H9 (cell line): ENCODE data around the gene ARL2BP. TPM values are rescaled to one million over a fixed set of nuclear protein-coding genes. Genes with fewer than 3 reads are reported as not detected.

ENCODE experiments used
- DNase-seq: peaks from one replicate; pipeline ENCODE4 v3.0.0-alpha.2; 2017
- H2AFZ ChIP-seq: one replicate; pipeline ENCODE4 v1.6.1; 2013; ENCODE audit warnings: mild to moderate bottlenecking, low read length, control low read depth, moderate library complexity
- H2AK5ac ChIP-seq: 2 replicates; pipeline ENCODE4 v1.6.1; 2013; ENCODE audit warnings: low read length, control low read depth, mixed read lengths; ENCODE audit not compliant: insufficient read length
- H2BK120ac ChIP-seq: one replicate; pipeline ENCODE4 v1.6.1; 2013; ENCODE audit warnings: low read depth, mild to moderate bottlenecking, low read length, control low read depth, inconsistent platforms; ENCODE audit not compliant: poor library complexity, severe bottlenecking
- H2BK12ac ChIP-seq: 2 replicates; pipeline ENCODE4 v1.6.1; 2013; ENCODE audit warnings: low read length, control low read depth, mixed read lengths, low read depth; ENCODE audit not compliant: insufficient read length
- H2BK15ac ChIP-seq: 2 replicates; pipeline ENCODE4 v1.6.1; 2013; ENCODE audit warnings: low read depth, low read length, control low read depth
- H2BK20ac ChIP-seq: one replicate; pipeline ENCODE4 v1.6.1; 2013; ENCODE audit warnings: low read depth, mild to moderate bottlenecking, low read length, control low read depth, inconsistent platforms; ENCODE audit not compliant: poor library complexity, severe bottlenecking
- H2BK5ac ChIP-seq: 2 replicates; pipeline ENCODE4 v1.6.1; 2013; ENCODE audit warnings: low read length, control low read depth, mixed read lengths; ENCODE audit not compliant: insufficient read length
- H3K14ac ChIP-seq: 2 replicates; pipeline ENCODE4 v1.6.1; 2013; ENCODE audit warnings: low read length, control low read depth; ENCODE audit not compliant: insufficient read depth
- H3K18ac ChIP-seq: 2 replicates; pipeline ENCODE4 v1.6.1; 2013; ENCODE audit warnings: low read depth, mild to moderate bottlenecking, mixed read lengths, low read length, control low read depth; ENCODE audit not compliant: insufficient read length
- H3K23ac ChIP-seq: 2 replicates; pipeline ENCODE4 v1.6.1; 2013; ENCODE audit warnings: low read length, control low read depth, mixed read lengths, low read depth; ENCODE audit not compliant: insufficient read length
- H3K23me2 ChIP-seq: 2 replicates; pipeline ENCODE4 v1.6.1; 2013; ENCODE audit warnings: low read depth, mild to moderate bottlenecking, mixed read lengths, low read length, control low read depth; ENCODE audit not compliant: insufficient read length, poor library complexity, severe bottlenecking
- H3K27ac ChIP-seq: 2 replicates; pipeline ENCODE4 v1.5.1; 2013; ENCODE audit warnings: low read length, control low read depth, mixed read lengths, low read depth; ENCODE audit not compliant: insufficient read length
- H3K27me3 ChIP-seq: 2 replicates; pipeline ENCODE4 v1.6.1; 2013; ENCODE audit warnings: low read length, control low read depth, inconsistent platforms; ENCODE audit not compliant: insufficient read depth
- H3K4ac ChIP-seq: 2 replicates; pipeline ENCODE4 v1.6.1; 2013; ENCODE audit warnings: low read depth, mild to moderate bottlenecking, control low read depth, inconsistent platforms, low read length, moderate library complexity
- H3K4me1 ChIP-seq: 2 replicates; pipeline ENCODE4 v1.6.1; 2013; ENCODE audit warnings: low read length, control low read depth, inconsistent platforms; ENCODE audit not compliant: insufficient read depth
- H3K4me2 ChIP-seq: 2 replicates; pipeline ENCODE4 v1.6.1; 2013; ENCODE audit warnings: low read length, control low read depth, mixed read lengths; ENCODE audit not compliant: insufficient read length, insufficient read depth
- H3K56ac ChIP-seq: 2 replicates; pipeline ENCODE4 v1.6.1; 2013; ENCODE audit warnings: low read depth, mild to moderate bottlenecking, mixed read lengths, low read length, control low read depth; ENCODE audit not compliant: insufficient read length
- H3K79me1 ChIP-seq: 2 replicates; pipeline ENCODE4 v1.6.1; 2013; ENCODE audit warnings: low read depth, mild to moderate bottlenecking, moderate library complexity, low read length, control low read depth, inconsistent platforms; ENCODE audit not compliant: insufficient read depth, poor library complexity, severe bottlenecking
- H3K79me2 ChIP-seq: 2 replicates; pipeline ENCODE4 v1.6.1; 2013; ENCODE audit warnings: low read length, control low read depth, inconsistent platforms; ENCODE audit not compliant: insufficient read depth
- H3K9ac ChIP-seq: 2 replicates; pipeline ENCODE4 v1.6.1; 2013; ENCODE audit warnings: low read length, control low read depth, mixed read lengths; ENCODE audit not compliant: insufficient read length; ENCODE audit errors: extremely low read depth
- H3K9me3 ChIP-seq: one replicate; pipeline ENCODE4 v1.6.1; 2013; ENCODE audit warnings: low read depth, low read length, inconsistent platforms; ENCODE audit not compliant: control insufficient read depth
- H3T11ph ChIP-seq: one replicate; pipeline ENCODE4 v1.6.1; 2013; ENCODE audit warnings: mild to moderate bottlenecking, low read length, control low read depth, inconsistent platforms
- H4K20me1 ChIP-seq: one replicate; pipeline ENCODE4 v1.6.1; 2013; ENCODE audit not compliant: control insufficient read depth, insufficient read length, insufficient read depth
- H4K5ac ChIP-seq: 2 replicates; pipeline ENCODE4 v1.6.1; 2013; ENCODE audit warnings: low read depth, mild to moderate bottlenecking, mixed read lengths, low read length, control low read depth; ENCODE audit not compliant: insufficient read length
- H4K8ac ChIP-seq: replicated peaks from 2 replicates; pipeline ENCODE4 v1.6.1; 2013; ENCODE audit warnings: low read length, control low read depth, mixed read lengths, low read depth; ENCODE audit not compliant: insufficient read length
- H4K91ac ChIP-seq: 2 replicates; pipeline ENCODE4 v1.6.1; 2013; ENCODE audit warnings: low read depth, mild to moderate bottlenecking, moderate library complexity, mixed read lengths, low read length, control low read depth; ENCODE audit not compliant: insufficient read length
- H3K27ac Mint-ChIP-seq, 3 experiments: 2 replicates in 2 of 3; 3 replicates in 1 of 3; pipeline ENCODE4 v1.8.0; 2020 to 2021; ENCODE audit warnings: mixed read lengths in 3 of 3, mild to moderate bottlenecking in 1 of 3, moderate library complexity in 1 of 3
- H3K27me3 Mint-ChIP-seq: 2 replicates; pipeline ENCODE4 v1.8.0; 2021; ENCODE audit warnings: low read depth, mild to moderate bottlenecking, moderate library complexity, mixed read lengths
- H3K36me3 Mint-ChIP-seq, 3 experiments: 2 replicates in 2 of 3; 3 replicates in 1 of 3; pipeline ENCODE4 v1.8.0; 2020 to 2021; ENCODE audit warnings: low read depth in 3 of 3, mixed read lengths in 3 of 3; ENCODE audit not compliant: insufficient read depth in 1 of 3
- H3K4me1 Mint-ChIP-seq, 2 experiments: 2 replicates each; pipeline ENCODE4 v1.8.0; 2020; ENCODE audit warnings: mixed read lengths in 2 of 2
- H3K4me3 Mint-ChIP-seq, 2 experiments: 2 replicates in 1 of 2; 3 replicates in 1 of 2; pipeline ENCODE4 v1.8.0; 2020 to 2021; ENCODE audit warnings: mild to moderate bottlenecking in 2 of 2, mixed read lengths in 2 of 2, moderate library complexity in 1 of 2
- H3K9me3 Mint-ChIP-seq, 2 experiments: 2 replicates in 1 of 2; 3 replicates in 1 of 2; pipeline ENCODE4 v1.8.0; 2020; ENCODE audit warnings: mild to moderate bottlenecking in 2 of 2, mixed read lengths in 2 of 2, moderate library complexity in 1 of 2
- CTCF ChIP-seq: fragments of 200-600 bp; sonication (generic); conservative IDR thresholded peaks from 3 replicates; pipeline ENCODE4 v1.8.0; 2021; ENCODE audit warnings: antibody characterized with exemption, mild to moderate bottlenecking
- WGBS: extraction: QIAGEN DNeasy Blood & Tissue Kit; methylation state at CpG from one replicate; pipeline ENCODE4 v1.1.7; 2013; ENCODE audit warnings: missing lambda C conversion rate, low lambda C conversion rate, mixed read lengths; ENCODE audit not compliant: insufficient read length; ENCODE audit errors: extremely low coverage; 5-methylcytosine and 5-hydroxymethylcytosine counted together
- total RNA-seq: library from RNA; stranded (reverse); gene quantifications from 2 replicates; pipeline ENCODE4 v1.2.1, GENCODE V29; 2021

ARL2BP gene
- total RNA-seq, 1 experiment from 2014 or later = 18.0 TPM

- H3K9ac ChIP-seq = no peak overlapping the region
- H3K23me2 ChIP-seq = peaks cover 4% of the 10 kb centered on the region
- no peak overlapping the region for H3K14ac ChIP-seq
- H2AFZ ChIP-seq = no peak overlapping the region
- H4K8ac ChIP-seq = no peak overlapping the region
- Mint-ChIP-seq H3K4me1 (peaks cover 10 to 15% of the 10 kb centered on the region in 2 experiments), H3K9me3 (no peaks in the 10 kb centered on the region), H3K27ac (no peak overlapping the region), H3K36me3 (peaks cover 0 to 2% (median 0%) of the 10 kb centered on the region in 3 experiments; a peak in 2 of 7 replicates), H3K4me3 (peak overlapping the region; percentile 79 to 91), H3K27me3 (no peaks in the 10 kb centered on the region; the same call in 1 of the 2 replicates)
- H2BK15ac ChIP-seq = no peak overlapping the region
- no peak overlapping the region for H3K27ac ChIP-seq
- H3K27me3 ChIP-seq = no peaks in the 10 kb centered on the region
- DNase-seq = no peak
- no peak overlapping the region for H4K91ac ChIP-seq
- H3T11ph ChIP-seq = no peak overlapping the region
- H3K23ac ChIP-seq = no peak overlapping the region
- no peaks in the 10 kb centered on the region for H3K79me2 ChIP-seq
- H2AK5ac ChIP-seq = no peak overlapping the region
- peak overlapping the region; percentile 77 for H3K4me2 ChIP-seq
- WGBS = no CpG with 5 or more reads among the region's 28 CpGs
- no peak overlapping the region for H2BK20ac ChIP-seq
- no peak overlapping the region for H2BK12ac ChIP-seq
- H3K9me3 ChIP-seq = no peaks in the 10 kb centered on the region
- H3K18ac ChIP-seq = no peak overlapping the region
- H3K4me1 ChIP-seq = no peaks in the 10 kb centered on the region
- TF ChIP-seq CTCF = no peak
- H3K56ac ChIP-seq = no peak overlapping the region
- no peak overlapping the region for H4K5ac ChIP-seq
- H2BK5ac ChIP-seq = no peak overlapping the region
- no peak overlapping the region for H2BK120ac ChIP-seq
- no peak overlapping the region for H3K4ac ChIP-seq
- no peaks in the 10 kb centered on the region for H4K20me1 ChIP-seq
- no peaks in the 10 kb centered on the region for H3K79me1 ChIP-seq
Measured at GRCh38 chr16:57245472-57246113, 534 bp downstream of the ARL2BP start.
